ENCODE data around the gene SRC. TPM values are rescaled to one million over a fixed set of nuclear protein-coding genes. Genes with fewer than 3 reads are reported as not detected.

The SRC gene
- total and polyA plus RNA-seq, 2 donors (not counting 3 experiments of a cell fraction or from before 2014, with no cell fraction given) = 22.6 to 29.4 TPM

GRCh38 chr20:37373020-37373598 lies 27.2 kb downstream of the SRC start:
- CTCF ChIA-PET = interaction anchor here (1.1 kb wide), 1 partner anchor 11 kb away, joined by 3 read pairs; no protein-coding TSS in a partner anchor
- FAIRE-seq = no peak
- Histone ChIP-seq H3K36me3 (ENCODE audit: control insufficient read depth in 2 of 2, extremely low read depth in 1 of 2, insufficient read depth in 2 of 2, low read length in 2 of 2) (peaks cover 0 to 3% of the 10 kb centered on the region in 2 experiments), H3K27me3 (ENCODE audit: control insufficient read depth in 2 of 2, insufficient read depth in 2 of 2, low read length in 2 of 2) (no peaks in the 10 kb centered on the region), H3K9ac (replicated peaks; ENCODE audit: extremely low read depth, insufficient read depth, low read length) (no peak overlapping the region), H3K9me1 (replicated peaks; ENCODE audit: control insufficient read depth, extremely low read depth, insufficient read depth, low read length) (no peaks in the 10 kb centered on the region), H3K4me3 (replicated peaks in 1 of 3; ENCODE audit: insufficient read depth in 1 of 3, low read depth in 1 of 3, low read length in 3 of 3) (no peak overlapping the region), H3K79me2 (ENCODE audit: control insufficient read depth, insufficient read depth, low read length) (peaks cover 26% of the 10 kb centered on the region), H4K20me1 (replicated peaks; ENCODE audit: control insufficient read depth, extremely low read depth, insufficient read depth, low read length) (no peaks in the 10 kb centered on the region), H3K27ac (ENCODE audit: insufficient read depth, low read depth, low read length) (no peak overlapping the region), H3K4me1 (ENCODE audit: control insufficient read depth, extremely low read depth, insufficient read depth, low read length) (peaks cover under 1% of the 10 kb centered on the region), H3K4me2 (ENCODE audit: insufficient read depth, low read length) (no peak overlapping the region), H3K9me3 (replicated peaks; ENCODE audit: control insufficient read depth, insufficient read depth, low read length) (no peaks in the 10 kb centered on the region), H2AFZ (ENCODE audit: low read depth, low read length) (no peak overlapping the region)
- dilution Hi-C loops (cut with MboI; ENCODE audit: extremely low pct_ligation_motif_present, low sequenced_read_pairs) (no loop called here), intact Hi-C loops (cut with micrococcal nuclease) (no loop called here)
- no peak for TF ChIP-seq POLR2AphosphoS5 (IDR thresholded peaks at IDR 0.05; ENCODE audit: insufficient read depth, low read depth, low read length)
- POLR2A ChIA-PET = no interaction called here
- DNase-seq (ENCODE audit: low read depth, low spot score) = no peak
- no TSS peak for BruUV-seq (replicated peaks)

- BruUV-seq (replicated peaks) = no TSS peak
- Histone ChIP-seq H3K79me2 (ENCODE audit: control insufficient read depth, insufficient read depth, low read length) (peaks cover 23% of the 10 kb centered on the region), H3K9ac (replicated peaks; ENCODE audit: extremely low read depth, insufficient read depth, low read length) (no peak overlapping the region), H3K4me1 (ENCODE audit: control insufficient read depth, extremely low read depth, insufficient read depth, low read length) (peaks cover 18% of the 10 kb centered on the region), H3K9me1 (replicated peaks; ENCODE audit: control insufficient read depth, extremely low read depth, insufficient read depth, low read length) (no peaks in the 10 kb centered on the region), H3K4me3 (replicated peaks in 1 of 3; ENCODE audit: insufficient read depth in 1 of 3, low read depth in 1 of 3, low read length in 3 of 3) (no peak overlapping the region), H4K20me1 (replicated peaks; ENCODE audit: control insufficient read depth, extremely low read depth, insufficient read depth, low read length) (no peaks in the 10 kb centered on the region), H3K36me3 (ENCODE audit: control insufficient read depth in 2 of 2, extremely low read depth in 1 of 2, insufficient read depth in 2 of 2, low read length in 2 of 2) (peaks cover 0 to 3% of the 10 kb centered on the region in 2 experiments), H2AFZ (ENCODE audit: low read depth, low read length) (no peak overlapping the region), H3K27me3 (ENCODE audit: control insufficient read depth in 2 of 2, insufficient read depth in 2 of 2, low read length in 2 of 2) (no peaks in the 10 kb centered on the region), H3K9me3 (replicated peaks; ENCODE audit: control insufficient read depth, insufficient read depth, low read length) (no peaks in the 10 kb centered on the region), H3K4me2 (ENCODE audit: insufficient read depth, low read length) (no peak overlapping the region), H3K27ac (ENCODE audit: insufficient read depth, low read depth, low read length) (no peak overlapping the region)
- no peak for DNase-seq (ENCODE audit: low read depth, low spot score)
- dilution Hi-C loops (cut with MboI; ENCODE audit: extremely low pct_ligation_motif_present, low sequenced_read_pairs) = no loop called here
- ChIA-PET CTCF (interaction anchor here (2.8 kb wide), 1 partner anchor 99 kb away, joined by 10 read pairs; no protein-coding TSS in a partner anchor), POLR2A (no interaction called here)
- intact Hi-C loops (cut with micrococcal nuclease) = no loop called here
- FAIRE-seq = peak; percentile 50
- TF ChIP-seq EZH2 (IDR thresholded peaks at IDR 0.05; ENCODE audit: borderline replicate concordance, low read depth, low read length, severe bottlenecking) (no peak), JUN (IDR thresholded peaks at IDR 0.05; ENCODE audit: borderline replicate concordance, insufficient read depth, insufficient read length, low read depth) (no peak), FOS (IDR thresholded peaks at IDR 0.05; ENCODE audit: borderline replicate concordance, insufficient read depth, low read length) (no peak), MAX (IDR thresholded peaks at IDR 0.05; ENCODE audit: insufficient read depth, insufficient read length) (no peak), POLR2A (IDR thresholded peaks at IDR 0.05; ENCODE audit: low read depth, low read length) (no peak), GATA2 (IDR thresholded peaks at IDR 0.05; ENCODE audit: insufficient read depth, insufficient read length, low read depth, low read length) (no peak), POLR2AphosphoS5 (IDR thresholded peaks at IDR 0.05; ENCODE audit: insufficient read depth, low read depth, low read length) (no peak), MYC (IDR thresholded peaks at IDR 0.05; ENCODE audit: low read depth, low read length) (no peak), CTCF (IDR thresholded peaks at IDR 0.05; ENCODE audit: extremely low read depth in 1 of 2, insufficient read depth in 1 of 2, low read depth in 1 of 2, low read length in 2 of 2) (no peak)
These were observed 29.3 kb downstream of the SRC start for GRCh38 chr20:37375227-37375626.

Measured in endothelial cell of umbilical vein (primary cell).